ENCODE data around the gene MFGE8. TPM values are rescaled to one million over a fixed set of nuclear protein-coding genes. Genes with fewer than 3 reads are reported as not detected.

MFGE8 gene
- total and polyA plus RNA-seq, 9 of the 15 experiments (the other 6 are each of a cell fraction or from before 2014, with no cell fraction given): 2.3 to 142 (median 62.3) TPM

- TF ChIP-seq IRF9 (tag; IDR thresholded peaks at IDR 0.05): no peak
- no peak for TF ChIP-seq NCOA2 (IDR thresholded peaks at IDR 0.05; ENCODE audit: partially characterized antibody in 2 of 2)
- TF ChIP-seq E2F1 (CRISPR knock-in tag; IDR thresholded peaks at IDR 0.05): no peak
- no peak for TF ChIP-seq MCM2 (IDR thresholded peaks at IDR 0.05; ENCODE audit: low read depth)
- no peak for TF ChIP-seq SUPT5H (IDR thresholded peaks at IDR 0.05)
- no peak for TF ChIP-seq HNRNPUL1 (IDR thresholded peaks at IDR 0.05; ENCODE audit: low read length)
- no peak for TF ChIP-seq CBFA2T2 (conservative IDR thresholded peaks at IDR 0.05)
- TF ChIP-seq SMC3 (conservative IDR thresholded peaks at IDR 0.05; ENCODE audit: insufficient read depth, low read depth, low read length): no peak
- no peak for TF ChIP-seq NFYB (IDR thresholded peaks at IDR 0.05; ENCODE audit: extremely low read depth, insufficient read length)
- peak; percentile 47; the same call in 1 of the 2 replicates for TF ChIP-seq PATZ1 (CRISPR knock-in tag; IDR thresholded peaks at IDR 0.05; ENCODE audit: borderline replicate concordance)
- no peak for TF ChIP-seq CUX1 (CRISPR knock-in tag; IDR thresholded peaks at IDR 0.05)
- no peak for TF ChIP-seq CBFA2T3 (IDR thresholded peaks at IDR 0.05)
- no peak for TF ChIP-seq NR2C1 (IDR thresholded peaks at IDR 0.05)
- TF ChIP-seq NR2C1 (tag; IDR thresholded peaks at IDR 0.05): no peak
- no peak for TF ChIP-seq CBX2 (IDR thresholded peaks at IDR 0.05; ENCODE audit: insufficient read depth, low read length, poor library complexity, severe bottlenecking)
- TF ChIP-seq NFATC3 (IDR thresholded peaks at IDR 0.05): no peak
- no peak for TF ChIP-seq ZNF551 (CRISPR knock-in tag; IDR thresholded peaks at IDR 0.05)
- TF ChIP-seq TAF7 (tag; IDR thresholded peaks at IDR 0.05): peak; percentile 48; the same call in 1 of the 2 replicates
- no peak for TF ChIP-seq ARID1B (IDR thresholded peaks at IDR 0.05)
- TF ChIP-seq MTA2 (IDR thresholded peaks at IDR 0.05; ENCODE audit: low read depth): no peak
Observed at GRCh38 chr15:88950600-88951160, 37.5 kb upstream of the MFGE8 start (continued).

Measured in K562 (cell line).